ENCODE data around the gene MKS1. TPM values are rescaled to one million over a fixed set of nuclear protein-coding genes. Genes with fewer than 3 reads are reported as not detected.

Gene MKS1
- total and polyA plus RNA-seq, 2 donors (not counting 3 experiments of a cell fraction or from before 2014, with no cell fraction given) = 12.2 to 13.2 TPM

GRCh38 chr17:58242171-58242784 lies 23.2 kb upstream of the MKS1 start:
- ChIA-PET POLR2A (interaction anchor here (0.5 kb wide), 1 partner anchor 159 kb away, joined by 3 read pairs; the partner anchor contains the start of gene DYNLL2), CTCF (interaction anchor here (1.0 to 1.2 kb wide), 2 partner anchors 8 to 10 kb away, joined by 3 to 5 read pairs; no protein-coding TSS in a partner anchor)
- no peaks in the 10 kb centered on the region for H3K79me2 ChIP-seq (ENCODE audit: control insufficient read depth, insufficient read depth, low read length)
- TF ChIP-seq, protein P1, sequence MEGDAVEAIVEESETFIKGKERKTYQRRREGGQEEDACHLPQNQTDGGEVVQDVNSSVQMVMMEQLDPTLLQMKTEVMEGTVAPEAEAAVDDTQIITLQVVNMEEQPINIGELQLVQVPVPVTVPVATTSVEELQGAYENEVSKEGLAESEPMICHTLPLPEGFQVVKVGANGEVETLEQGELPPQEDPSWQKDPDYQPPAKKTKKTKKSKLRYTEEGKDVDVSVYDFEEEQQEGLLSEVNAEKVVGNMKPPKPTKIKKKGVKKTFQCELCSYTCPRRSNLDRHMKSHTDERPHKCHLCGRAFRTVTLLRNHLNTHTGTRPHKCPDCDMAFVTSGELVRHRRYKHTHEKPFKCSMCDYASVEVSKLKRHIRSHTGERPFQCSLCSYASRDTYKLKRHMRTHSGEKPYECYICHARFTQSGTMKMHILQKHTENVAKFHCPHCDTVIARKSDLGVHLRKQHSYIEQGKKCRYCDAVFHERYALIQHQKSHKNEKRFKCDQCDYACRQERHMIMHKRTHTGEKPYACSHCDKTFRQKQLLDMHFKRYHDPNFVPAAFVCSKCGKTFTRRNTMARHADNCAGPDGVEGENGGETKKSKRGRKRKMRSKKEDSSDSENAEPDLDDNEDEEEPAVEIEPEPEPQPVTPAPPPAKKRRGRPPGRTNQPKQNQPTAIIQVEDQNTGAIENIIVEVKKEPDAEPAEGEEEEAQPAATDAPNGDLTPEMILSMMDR (IDR thresholded peaks at IDR 0.05; ENCODE audit: extremely low read depth in 1 of 2, insufficient read depth in 1 of 2, low read depth in 1 of 2, low read length in 2 of 2) = no peak
- no peak for TF ChIP-seq EZH2 (IDR thresholded peaks at IDR 0.05; ENCODE audit: borderline replicate concordance, low read depth, low read length, severe bottlenecking)
- no peak for TF ChIP-seq MYC (IDR thresholded peaks at IDR 0.05; ENCODE audit: low read depth, low read length)
- TF ChIP-seq MAX (IDR thresholded peaks at IDR 0.05; ENCODE audit: insufficient read depth, insufficient read length) = no peak
- no peak for TF ChIP-seq FOS (IDR thresholded peaks at IDR 0.05; ENCODE audit: borderline replicate concordance, insufficient read depth, low read length)
- intact Hi-C loops (cut with micrococcal nuclease) = no loop called here
- H3K4me3 ChIP-seq (replicated peaks in 1 of 3; ENCODE audit: insufficient read depth in 1 of 3, low read depth in 1 of 3, low read length in 3 of 3) = no peak overlapping the region
- dilution Hi-C loops (cut with MboI; ENCODE audit: extremely low pct_ligation_motif_present, low sequenced_read_pairs) = no loop called here
- H3K27ac ChIP-seq (ENCODE audit: insufficient read depth, low read depth, low read length) = no peak overlapping the region
- H3K9me1 ChIP-seq (replicated peaks; ENCODE audit: control insufficient read depth, extremely low read depth, insufficient read depth, low read length) = no peaks in the 10 kb centered on the region
- no TSS peak for BruUV-seq (replicated peaks)
- H4K20me1 ChIP-seq (replicated peaks; ENCODE audit: control insufficient read depth, extremely low read depth, insufficient read depth, low read length) = no peaks in the 10 kb centered on the region
- H3K27me3 ChIP-seq (ENCODE audit: control insufficient read depth in 2 of 2, insufficient read depth in 2 of 2, low read length in 2 of 2) = peaks cover 8 to 23% of the 10 kb centered on the region in 2 experiments
- H2AFZ ChIP-seq (ENCODE audit: low read depth, low read length) = no peak overlapping the region
- DNase-seq (ENCODE audit: low read depth, low spot score) = no peak
- FAIRE-seq = no peak
- no peak overlapping the region for H3K9ac ChIP-seq (replicated peaks; ENCODE audit: extremely low read depth, insufficient read depth, low read length)
- H3K36me3 ChIP-seq (ENCODE audit: control insufficient read depth in 2 of 2, extremely low read depth in 1 of 2, insufficient read depth in 2 of 2, low read length in 2 of 2) = no peaks in the 10 kb centered on the region
- H3K4me2 ChIP-seq (ENCODE audit: insufficient read depth, low read length) = no peak overlapping the region
- no peaks in the 10 kb centered on the region for H3K9me3 ChIP-seq (replicated peaks; ENCODE audit: control insufficient read depth, insufficient read depth, low read length)
- H3K4me1 ChIP-seq (ENCODE audit: control insufficient read depth, extremely low read depth, insufficient read depth, low read length) = no peaks in the 10 kb centered on the region
